ENCODE data around the gene SOHLH1. TPM values are rescaled to one million over a fixed set of nuclear protein-coding genes. Genes with fewer than 3 reads are reported as not detected.

The SOHLH1 gene
- total RNA-seq, 6 donors from 2014 or later, result not detected

- peak in 1 of 2 donors; percentile 12 for DNase-seq
Observed at GRCh38 chr9:135661816-135662560, 37.3 kb downstream of the SOHLH1 start.

DNA sequence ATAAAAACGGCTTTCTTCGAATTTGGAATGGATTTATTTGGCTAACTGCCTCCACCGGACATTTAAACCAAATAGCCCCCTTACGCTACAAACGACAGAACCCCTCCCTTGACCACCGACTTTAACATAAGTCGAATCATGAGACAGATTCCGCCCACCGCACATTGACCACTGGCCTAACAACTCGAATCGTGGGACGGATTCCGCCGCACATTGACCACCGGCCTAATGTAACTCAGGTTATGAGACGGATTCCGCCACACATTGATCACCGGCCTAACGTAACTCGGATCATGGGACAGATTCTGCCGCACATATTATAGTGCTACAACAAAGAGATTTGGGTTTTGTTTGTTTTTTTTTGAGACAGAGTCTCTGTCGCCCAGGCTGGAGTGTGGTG lies 38.9 kb downstream of the SOHLH1 start:
- Histone ChIP-seq H3K4me1 (no peaks in the 10 kb centered on the region), H3K9me3 (no peaks in the 10 kb centered on the region), H3K4me3 (no peak overlapping the region), H3K27ac (no peak overlapping the region), H3K27me3 (no peaks in the 10 kb centered on the region), H3K36me3 (no peaks in the 10 kb centered on the region)
- DNase-seq (peak in 1 of 2 donors; percentile 6), ATAC-seq (ENCODE audit: low FRiP score in 2 of 2) (no peak)
- TF ChIP-seq EP300 (IDR thresholded peaks at IDR 0.05), result no peak
- no peak for TF ChIP-seq POLR2AphosphoS5 (IDR thresholded peaks at IDR 0.05)
- TF ChIP-seq POLR2A (IDR thresholded peaks at IDR 0.05), result no peak
- no peak for TF ChIP-seq CTCF (IDR thresholded peaks at IDR 0.05)
- 87 to 90% methylated on average over 22 of the region's 22 CpGs for WGBS, 2 donors

More at GRCh38 chr9:135661816-135662560, 37.3 kb downstream of the SOHLH1 start:
- Histone ChIP-seq H3K27me3 (no peaks in the 10 kb centered on the region), H3K4me1 (no peaks in the 10 kb centered on the region), H3K4me3 (no peak overlapping the region), H3K9me3 (no peaks in the 10 kb centered on the region), H3K27ac (no peak overlapping the region), H3K36me3 (no peaks in the 10 kb centered on the region)
- TF ChIP-seq POLR2AphosphoS5 (IDR thresholded peaks at IDR 0.05), result no peak
- TF ChIP-seq EP300 (IDR thresholded peaks at IDR 0.05), result no peak
- TF ChIP-seq POLR2A (IDR thresholded peaks at IDR 0.05), result no peak
- no peak for TF ChIP-seq CTCF (IDR thresholded peaks at IDR 0.05)
- no peak for ATAC-seq (ENCODE audit: low FRiP score in 2 of 2)
- WGBS, 2 donors, result 58 to 71% methylated on average over 19 of the region's 19 CpGs

GRCh38 chr9:135659252-135659651 lies 40.0 kb downstream of the SOHLH1 start:
- 82 to 89% methylated on average over 11 to 13 of the region's 13 CpGs for WGBS, 2 donors
- no peaks in the 10 kb centered on the region for H3K36me3 ChIP-seq
- H3K4me1 ChIP-seq, result no peaks in the 10 kb centered on the region
- H3K4me3 ChIP-seq, result no peak overlapping the region
- ATAC-seq (ENCODE audit: low FRiP score in 2 of 2) (no peak), DNase-seq (peak in 1 of 2 donors; percentile 3)
- no peaks in the 10 kb centered on the region for H3K9me3 ChIP-seq
- H3K27ac ChIP-seq, result no peak overlapping the region
- H3K27me3 ChIP-seq, result no peaks in the 10 kb centered on the region
- no peak for TF ChIP-seq EP300 (IDR thresholded peaks at IDR 0.05)
- TF ChIP-seq POLR2A (IDR thresholded peaks at IDR 0.05), result no peak
- TF ChIP-seq POLR2AphosphoS5 (IDR thresholded peaks at IDR 0.05), result no peak
- TF ChIP-seq CTCF (IDR thresholded peaks at IDR 0.05), result no peak

DNA sequence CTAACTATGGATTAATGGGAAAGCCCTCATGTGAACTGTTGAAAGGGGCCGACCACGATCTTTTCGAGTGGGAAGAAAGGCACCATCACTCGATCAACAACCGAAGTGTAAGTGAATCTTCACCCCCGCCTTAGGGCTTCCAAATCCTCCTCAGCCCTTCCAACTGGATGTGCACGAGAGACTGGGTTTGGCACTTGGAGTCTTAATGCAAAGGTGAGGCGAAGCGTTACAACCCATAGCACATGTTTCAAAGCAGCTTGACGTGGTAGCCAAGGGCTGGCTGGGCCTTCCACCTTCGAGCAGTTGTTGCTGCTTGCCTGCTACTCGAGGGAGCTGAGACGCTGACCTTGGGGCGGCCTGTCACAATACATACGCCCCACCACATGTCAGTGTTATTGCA lies 41.9 kb downstream of the SOHLH1 start:
- Histone ChIP-seq H3K4me3 (no peak overlapping the region), H3K36me3 (no peaks in the 10 kb centered on the region), H3K9me3 (no peaks in the 10 kb centered on the region), H3K4me1 (no peaks in the 10 kb centered on the region), H3K27ac (no peak overlapping the region), H3K27me3 (no peaks in the 10 kb centered on the region)
- TF ChIP-seq EP300 (IDR thresholded peaks at IDR 0.05), result no peak
- TF ChIP-seq POLR2A (IDR thresholded peaks at IDR 0.05), result no peak
- TF ChIP-seq POLR2AphosphoS5 (IDR thresholded peaks at IDR 0.05), result no peak
- DNase-seq (peak in 1 of 2 donors; percentile 6), ATAC-seq (ENCODE audit: low FRiP score in 2 of 2) (no peak)
- WGBS, 2 donors, result 80 to 87% methylated on average over 11 to 15 of the region's 15 CpGs

- Histone ChIP-seq H3K4me3 (no peak overlapping the region), H3K27ac (no peak overlapping the region), H3K4me1 (no peaks in the 10 kb centered on the region), H3K36me3 (no peaks in the 10 kb centered on the region), H3K27me3 (no peaks in the 10 kb centered on the region), H3K9me3 (no peaks in the 10 kb centered on the region)
- WGBS, 2 donors, result 73 to 86% methylated on average over 2 to 8 of the region's 8 CpGs
- ATAC-seq (ENCODE audit: low FRiP score in 2 of 2) (peak in 1 of 2 donors; percentile 15), DNase-seq (peak in 1 of 2 donors; percentile 71)
- TF ChIP-seq POLR2A (IDR thresholded peaks at IDR 0.05) (no peak), CTCF (IDR thresholded peaks at IDR 0.05) (no peak), EP300 (IDR thresholded peaks at IDR 0.05) (no peak), POLR2AphosphoS5 (IDR thresholded peaks at IDR 0.05) (no peak)
Observed at GRCh38 chr9:135655317-135655716, 44.0 kb downstream of the SOHLH1 start.

Data from upper lobe of left lung (tissue), 6 donors.